OCI-LY3 (cell line): ENCODE data around the gene ARGFX.

Source experiments
- EZH2phosphoT487 ChIP-seq: fragments of 200-600 bp; shearing (Covaris generic); IDR thresholded peaks from 2 replicates; pipeline ENCODE4 v1.6.1; 2018; ENCODE audit warnings: antibody characterized with exemption, mixed run types, low read depth
- TF ChIP-seq, protein P1 (sequence below): fragments of 200-600, 300-600 bp; sonication (generic); IDR thresholded peaks from 2 replicates; pipeline ENCODE4 v1.5.1; 2014; ENCODE audit warnings: antibody characterized with exemption, low read length, low read depth

DNA sequence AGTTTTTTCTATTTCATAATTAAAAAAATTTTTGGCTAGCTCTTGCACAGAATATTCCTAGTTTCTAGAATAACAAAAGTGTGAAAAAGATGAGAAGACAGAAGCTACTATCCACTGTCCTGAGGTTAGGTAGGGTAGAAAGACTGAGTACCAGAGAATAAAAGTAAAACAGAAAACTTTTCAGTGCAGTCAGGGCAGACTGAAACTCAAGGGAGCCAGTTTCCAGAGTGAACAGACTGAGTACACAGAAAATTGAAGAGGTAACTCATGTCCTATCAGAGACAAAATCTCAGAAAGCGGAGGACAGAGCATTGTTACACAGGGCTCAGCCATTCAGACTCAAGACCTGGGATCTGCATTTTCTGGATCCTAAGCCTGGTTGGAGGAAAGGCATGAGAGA is 16.7 kb downstream of the ARGFX start:
- TF ChIP-seq, protein P1, sequence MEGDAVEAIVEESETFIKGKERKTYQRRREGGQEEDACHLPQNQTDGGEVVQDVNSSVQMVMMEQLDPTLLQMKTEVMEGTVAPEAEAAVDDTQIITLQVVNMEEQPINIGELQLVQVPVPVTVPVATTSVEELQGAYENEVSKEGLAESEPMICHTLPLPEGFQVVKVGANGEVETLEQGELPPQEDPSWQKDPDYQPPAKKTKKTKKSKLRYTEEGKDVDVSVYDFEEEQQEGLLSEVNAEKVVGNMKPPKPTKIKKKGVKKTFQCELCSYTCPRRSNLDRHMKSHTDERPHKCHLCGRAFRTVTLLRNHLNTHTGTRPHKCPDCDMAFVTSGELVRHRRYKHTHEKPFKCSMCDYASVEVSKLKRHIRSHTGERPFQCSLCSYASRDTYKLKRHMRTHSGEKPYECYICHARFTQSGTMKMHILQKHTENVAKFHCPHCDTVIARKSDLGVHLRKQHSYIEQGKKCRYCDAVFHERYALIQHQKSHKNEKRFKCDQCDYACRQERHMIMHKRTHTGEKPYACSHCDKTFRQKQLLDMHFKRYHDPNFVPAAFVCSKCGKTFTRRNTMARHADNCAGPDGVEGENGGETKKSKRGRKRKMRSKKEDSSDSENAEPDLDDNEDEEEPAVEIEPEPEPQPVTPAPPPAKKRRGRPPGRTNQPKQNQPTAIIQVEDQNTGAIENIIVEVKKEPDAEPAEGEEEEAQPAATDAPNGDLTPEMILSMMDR: no peak
- TF ChIP-seq EZH2phosphoT487: no peak
